H1 (cell line): ENCODE measurements around the gene AAR2.

Experiments
- GTF2F1 ChIP-seq: IDR thresholded peaks from 2 replicates; pipeline ENCODE4 v1.6.1; 2012; ENCODE audit warnings: low read depth, low read length, improper control_type of control experiment, borderline replicate concordance
- HDAC6 ChIP-seq: IDR thresholded peaks from one replicate; pipeline ENCODE4 v1.7.1; 2012; ENCODE audit warnings: low read depth, mild to moderate bottlenecking, inconsistent platforms, low read length, moderate library complexity
- JUND ChIP-seq: IDR thresholded peaks from 2 replicates; pipeline ENCODE4 v1.6.1; 2011; ENCODE audit warnings: mild to moderate bottlenecking, improper control_type of control experiment, low read length
- NANOG ChIP-seq: IDR thresholded peaks from 2 replicates; pipeline ENCODE4 v1.6.1; 2011; ENCODE audit warnings: low read length, low read depth, mild to moderate bottlenecking, inconsistent platforms; ENCODE audit not compliant: insufficient read depth, poor library complexity, severe bottlenecking
- POLR2A ChIP-seq, 2 experiments: IDR thresholded peaks; 1 replicate in 1 of 2; 2 replicates in 1 of 2; pipeline ENCODE4 v1.6.1; 2011; ENCODE audit warnings: low read depth in 2 of 2, low read length in 2 of 2, mild to moderate bottlenecking in 2 of 2; ENCODE audit errors: control extremely low read depth in 1 of 2
- POLR2AphosphoS5 ChIP-seq: IDR thresholded peaks from 2 replicates; pipeline ENCODE4 v1.6.1; 2011; ENCODE audit warnings: low read depth, low read length
- SP1 ChIP-seq: IDR thresholded peaks from 2 replicates; pipeline ENCODE4 v1.6.1; 2011; ENCODE audit warnings: low read depth, low read length
- TAF1 ChIP-seq: IDR thresholded peaks from 2 replicates; pipeline ENCODE4 v1.6.1; 2011; ENCODE audit warnings: mild to moderate bottlenecking, low read depth, low read length
- TCF12 ChIP-seq: IDR thresholded peaks from 2 replicates; pipeline ENCODE4 v1.6.1; 2011; ENCODE audit warnings: low read depth, mild to moderate bottlenecking, low read length
- ZNF274 ChIP-seq: IDR thresholded peaks from 2 replicates; pipeline ENCODE4 v1.7.0; 2012; ENCODE audit warnings: low read length, borderline replicate concordance; ENCODE audit errors: extremely low read depth
- TF ChIP-seq, protein P1 (sequence below), 3 experiments: IDR thresholded peaks; 1 replicate in 2 of 3; 2 replicates in 1 of 3; pipeline versions ENCODE4 v1.5.1 to v1.6.1; 2011; ENCODE audit warnings: low read length in 3 of 3, mild to moderate bottlenecking in 3 of 3, inconsistent platforms in 2 of 3, low read depth in 1 of 3, moderate library complexity in 1 of 3; ENCODE audit not compliant: insufficient read depth in 1 of 3; ENCODE audit errors: control extremely low read depth in 1 of 3
- TF ChIP-seq, protein P2 (sequence below): fragments of 300-600 bp; sonication (generic); IDR thresholded peaks from 2 replicates; pipeline ENCODE4 v1.7.1; 2012; ENCODE audit warnings: low read length, moderate library complexity, mild to moderate bottlenecking, inconsistent platforms; ENCODE audit not compliant: insufficient replicate concordance
- TF ChIP-seq, protein P3 (sequence below): IDR thresholded peaks from 2 replicates; pipeline ENCODE4 v1.6.1; 2011; ENCODE audit warnings: low read length, improper control_type of control experiment

GRCh38 chr20:36214684-36215256 is 21.5 kb upstream of the AAR2 start:
- TF ChIP-seq POLR2AphosphoS5 (no peak), HDAC6 (no peak), POLR2A (IDR thresholded peaks at IDR 0.05; ENCODE audit: control extremely low read depth in 1 of 2, low read depth in 2 of 2, low read length in 2 of 2) (no peak), TCF12 (no peak), GTF2F1 (no peak), TAF1 (no peak), SP1 (no peak), JUND (no peak), NANOG (no peak), ZNF274 (no peak)
- TF ChIP-seq, protein P1, sequence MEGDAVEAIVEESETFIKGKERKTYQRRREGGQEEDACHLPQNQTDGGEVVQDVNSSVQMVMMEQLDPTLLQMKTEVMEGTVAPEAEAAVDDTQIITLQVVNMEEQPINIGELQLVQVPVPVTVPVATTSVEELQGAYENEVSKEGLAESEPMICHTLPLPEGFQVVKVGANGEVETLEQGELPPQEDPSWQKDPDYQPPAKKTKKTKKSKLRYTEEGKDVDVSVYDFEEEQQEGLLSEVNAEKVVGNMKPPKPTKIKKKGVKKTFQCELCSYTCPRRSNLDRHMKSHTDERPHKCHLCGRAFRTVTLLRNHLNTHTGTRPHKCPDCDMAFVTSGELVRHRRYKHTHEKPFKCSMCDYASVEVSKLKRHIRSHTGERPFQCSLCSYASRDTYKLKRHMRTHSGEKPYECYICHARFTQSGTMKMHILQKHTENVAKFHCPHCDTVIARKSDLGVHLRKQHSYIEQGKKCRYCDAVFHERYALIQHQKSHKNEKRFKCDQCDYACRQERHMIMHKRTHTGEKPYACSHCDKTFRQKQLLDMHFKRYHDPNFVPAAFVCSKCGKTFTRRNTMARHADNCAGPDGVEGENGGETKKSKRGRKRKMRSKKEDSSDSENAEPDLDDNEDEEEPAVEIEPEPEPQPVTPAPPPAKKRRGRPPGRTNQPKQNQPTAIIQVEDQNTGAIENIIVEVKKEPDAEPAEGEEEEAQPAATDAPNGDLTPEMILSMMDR (IDR thresholded peaks at IDR 0.05; ENCODE audit: control extremely low read depth in 1 of 3, insufficient read depth in 1 of 3, low read depth in 1 of 3, low read length in 3 of 3), result peak; percentile 82 to 94 (median 84)
- TF ChIP-seq, protein P2, sequence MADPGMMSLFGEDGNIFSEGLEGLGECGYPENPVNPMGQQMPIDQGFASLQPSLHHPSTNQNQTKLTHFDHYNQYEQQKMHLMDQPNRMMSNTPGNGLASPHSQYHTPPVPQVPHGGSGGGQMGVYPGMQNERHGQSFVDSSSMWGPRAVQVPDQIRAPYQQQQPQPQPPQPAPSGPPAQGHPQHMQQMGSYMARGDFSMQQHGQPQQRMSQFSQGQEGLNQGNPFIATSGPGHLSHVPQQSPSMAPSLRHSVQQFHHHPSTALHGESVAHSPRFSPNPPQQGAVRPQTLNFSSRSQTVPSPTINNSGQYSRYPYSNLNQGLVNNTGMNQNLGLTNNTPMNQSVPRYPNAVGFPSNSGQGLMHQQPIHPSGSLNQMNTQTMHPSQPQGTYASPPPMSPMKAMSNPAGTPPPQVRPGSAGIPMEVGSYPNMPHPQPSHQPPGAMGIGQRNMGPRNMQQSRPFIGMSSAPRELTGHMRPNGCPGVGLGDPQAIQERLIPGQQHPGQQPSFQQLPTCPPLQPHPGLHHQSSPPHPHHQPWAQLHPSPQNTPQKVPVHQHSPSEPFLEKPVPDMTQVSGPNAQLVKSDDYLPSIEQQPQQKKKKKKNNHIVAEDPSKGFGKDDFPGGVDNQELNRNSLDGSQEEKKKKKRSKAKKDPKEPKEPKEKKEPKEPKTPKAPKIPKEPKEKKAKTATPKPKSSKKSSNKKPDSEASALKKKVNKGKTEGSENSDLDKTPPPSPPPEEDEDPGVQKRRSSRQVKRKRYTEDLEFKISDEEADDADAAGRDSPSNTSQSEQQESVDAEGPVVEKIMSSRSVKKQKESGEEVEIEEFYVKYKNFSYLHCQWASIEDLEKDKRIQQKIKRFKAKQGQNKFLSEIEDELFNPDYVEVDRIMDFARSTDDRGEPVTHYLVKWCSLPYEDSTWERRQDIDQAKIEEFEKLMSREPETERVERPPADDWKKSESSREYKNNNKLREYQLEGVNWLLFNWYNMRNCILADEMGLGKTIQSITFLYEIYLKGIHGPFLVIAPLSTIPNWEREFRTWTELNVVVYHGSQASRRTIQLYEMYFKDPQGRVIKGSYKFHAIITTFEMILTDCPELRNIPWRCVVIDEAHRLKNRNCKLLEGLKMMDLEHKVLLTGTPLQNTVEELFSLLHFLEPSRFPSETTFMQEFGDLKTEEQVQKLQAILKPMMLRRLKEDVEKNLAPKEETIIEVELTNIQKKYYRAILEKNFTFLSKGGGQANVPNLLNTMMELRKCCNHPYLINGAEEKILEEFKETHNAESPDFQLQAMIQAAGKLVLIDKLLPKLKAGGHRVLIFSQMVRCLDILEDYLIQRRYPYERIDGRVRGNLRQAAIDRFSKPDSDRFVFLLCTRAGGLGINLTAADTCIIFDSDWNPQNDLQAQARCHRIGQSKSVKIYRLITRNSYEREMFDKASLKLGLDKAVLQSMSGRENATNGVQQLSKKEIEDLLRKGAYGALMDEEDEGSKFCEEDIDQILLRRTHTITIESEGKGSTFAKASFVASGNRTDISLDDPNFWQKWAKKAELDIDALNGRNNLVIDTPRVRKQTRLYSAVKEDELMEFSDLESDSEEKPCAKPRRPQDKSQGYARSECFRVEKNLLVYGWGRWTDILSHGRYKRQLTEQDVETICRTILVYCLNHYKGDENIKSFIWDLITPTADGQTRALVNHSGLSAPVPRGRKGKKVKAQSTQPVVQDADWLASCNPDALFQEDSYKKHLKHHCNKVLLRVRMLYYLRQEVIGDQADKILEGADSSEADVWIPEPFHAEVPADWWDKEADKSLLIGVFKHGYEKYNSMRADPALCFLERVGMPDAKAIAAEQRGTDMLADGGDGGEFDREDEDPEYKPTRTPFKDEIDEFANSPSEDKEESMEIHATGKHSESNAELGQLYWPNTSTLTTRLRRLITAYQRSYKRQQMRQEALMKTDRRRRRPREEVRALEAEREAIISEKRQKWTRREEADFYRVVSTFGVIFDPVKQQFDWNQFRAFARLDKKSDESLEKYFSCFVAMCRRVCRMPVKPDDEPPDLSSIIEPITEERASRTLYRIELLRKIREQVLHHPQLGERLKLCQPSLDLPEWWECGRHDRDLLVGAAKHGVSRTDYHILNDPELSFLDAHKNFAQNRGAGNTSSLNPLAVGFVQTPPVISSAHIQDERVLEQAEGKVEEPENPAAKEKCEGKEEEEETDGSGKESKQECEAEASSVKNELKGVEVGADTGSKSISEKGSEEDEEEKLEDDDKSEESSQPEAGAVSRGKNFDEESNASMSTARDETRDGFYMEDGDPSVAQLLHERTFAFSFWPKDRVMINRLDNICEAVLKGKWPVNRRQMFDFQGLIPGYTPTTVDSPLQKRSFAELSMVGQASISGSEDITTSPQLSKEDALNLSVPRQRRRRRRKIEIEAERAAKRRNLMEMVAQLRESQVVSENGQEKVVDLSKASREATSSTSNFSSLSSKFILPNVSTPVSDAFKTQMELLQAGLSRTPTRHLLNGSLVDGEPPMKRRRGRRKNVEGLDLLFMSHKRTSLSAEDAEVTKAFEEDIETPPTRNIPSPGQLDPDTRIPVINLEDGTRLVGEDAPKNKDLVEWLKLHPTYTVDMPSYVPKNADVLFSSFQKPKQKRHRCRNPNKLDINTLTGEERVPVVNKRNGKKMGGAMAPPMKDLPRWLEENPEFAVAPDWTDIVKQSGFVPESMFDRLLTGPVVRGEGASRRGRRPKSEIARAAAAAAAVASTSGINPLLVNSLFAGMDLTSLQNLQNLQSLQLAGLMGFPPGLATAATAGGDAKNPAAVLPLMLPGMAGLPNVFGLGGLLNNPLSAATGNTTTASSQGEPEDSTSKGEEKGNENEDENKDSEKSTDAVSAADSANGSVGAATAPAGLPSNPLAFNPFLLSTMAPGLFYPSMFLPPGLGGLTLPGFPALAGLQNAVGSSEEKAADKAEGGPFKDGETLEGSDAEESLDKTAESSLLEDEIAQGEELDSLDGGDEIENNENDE, result no peak
- TF ChIP-seq, protein P3, sequence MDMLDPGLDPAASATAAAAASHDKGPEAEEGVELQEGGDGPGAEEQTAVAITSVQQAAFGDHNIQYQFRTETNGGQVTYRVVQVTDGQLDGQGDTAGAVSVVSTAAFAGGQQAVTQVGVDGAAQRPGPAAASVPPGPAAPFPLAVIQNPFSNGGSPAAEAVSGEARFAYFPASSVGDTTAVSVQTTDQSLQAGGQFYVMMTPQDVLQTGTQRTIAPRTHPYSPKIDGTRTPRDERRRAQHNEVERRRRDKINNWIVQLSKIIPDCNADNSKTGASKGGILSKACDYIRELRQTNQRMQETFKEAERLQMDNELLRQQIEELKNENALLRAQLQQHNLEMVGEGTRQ, result no peak
